Type B pancreatic cell (in vitro differentiated cells): ENCODE results near the gene LDB1. TPM values are rescaled to one million over a fixed set of nuclear protein-coding genes. Genes with fewer than 3 reads are reported as not detected.

Experiments used
- DNase-seq: peaks from one replicate; pipeline ENCODE4 v3.0.0; 2021; ENCODE audit warnings: mixed read lengths; ENCODE audit not compliant: unreplicated experiment; ENCODE audit errors: extremely low spot score
- H3K27ac Mint-ChIP-seq: 2 replicates; pipeline ENCODE4 v1.8.0; 2021; ENCODE audit warnings: mild to moderate bottlenecking, mixed read lengths
- H3K27me3 Mint-ChIP-seq: 2 replicates; pipeline ENCODE4 v1.8.0; 2021; ENCODE audit warnings: mixed read lengths
- H3K36me3 Mint-ChIP-seq: 2 replicates; pipeline ENCODE4 v1.8.0; 2021; ENCODE audit warnings: mixed read lengths
- H3K4me1 Mint-ChIP-seq: one replicate; pipeline ENCODE4 v1.8.0; 2021; ENCODE audit warnings: mixed read lengths; ENCODE audit not compliant: unreplicated experiment
- H3K4me3 Mint-ChIP-seq: 2 replicates; pipeline ENCODE4 v1.8.0; 2021; ENCODE audit warnings: mild to moderate bottlenecking, mixed read lengths
- H3K9me3 Mint-ChIP-seq: 2 replicates; pipeline ENCODE4 v1.8.0; 2021; ENCODE audit warnings: mixed read lengths
- CTCF ChIP-seq: fragments of 200-600 bp; sonication (generic); conservative IDR thresholded peaks from 2 replicates; pipeline ENCODE4 v1.5.0; 2021; ENCODE audit warnings: antibody characterized with exemption, mild to moderate bottlenecking
- total RNA-seq: library from RNA; stranded (reverse); gene quantifications from 2 replicates; pipeline ENCODE4 v1.2.1, GENCODE V29; 2021; ENCODE audit warnings: low replicate concordance

LDB1 gene
- total RNA-seq, 1 donor from 2014 or later = 115 TPM

- Mint-ChIP-seq H3K27me3 (no peaks in the 10 kb centered on the region), H3K27ac (no peak overlapping the region), H3K4me1 (peaks cover 4% of the 10 kb centered on the region), H3K4me3 (no peak overlapping the region), H3K36me3 (peaks cover 53% of the 10 kb centered on the region), H3K9me3 (no peaks in the 10 kb centered on the region)
- TF ChIP-seq CTCF = no peak
- no peak for DNase-seq
Measured at GRCh38 chr10:102140913-102141540, 20.9 kb upstream of the LDB1 start.

GRCh38 chr10:102140218-102140617 lies 20.1 kb upstream of the LDB1 start:
- no peak overlapping the region for H3K4me3 Mint-ChIP-seq
- H3K9me3 Mint-ChIP-seq = no peaks in the 10 kb centered on the region
- peaks cover 9% of the 10 kb centered on the region for H3K4me1 Mint-ChIP-seq
- H3K36me3 Mint-ChIP-seq = peaks cover 53% of the 10 kb centered on the region
- no peak for TF ChIP-seq CTCF
- H3K27ac Mint-ChIP-seq = no peak overlapping the region
- DNase-seq = no peak
- no peaks in the 10 kb centered on the region for H3K27me3 Mint-ChIP-seq

GRCh38 chr10:102139281-102140110 lies 19.3 kb upstream of the LDB1 start:
- Mint-ChIP-seq H3K4me1 (peaks cover 16% of the 10 kb centered on the region), H3K9me3 (no peaks in the 10 kb centered on the region), H3K4me3 (no peak overlapping the region), H3K27ac (no peak overlapping the region), H3K27me3 (no peaks in the 10 kb centered on the region), H3K36me3 (peaks cover 52% of the 10 kb centered on the region)
- DNase-seq = no peak
- TF ChIP-seq CTCF = no peak

- no peak for DNase-seq
- Mint-ChIP-seq H3K4me3 (peak overlapping the region; percentile 48), H3K9me3 (no peaks in the 10 kb centered on the region), H3K27me3 (peaks cover 3% of the 10 kb centered on the region), H3K4me1 (peaks cover 21% of the 10 kb centered on the region), H3K27ac (peak overlapping the region; percentile 100), H3K36me3 (peaks cover 30% of the 10 kb centered on the region)
- no peak for TF ChIP-seq CTCF
Measured at GRCh38 chr10:102135956-102136526, 15.9 kb upstream of the LDB1 start.

- H3K9me3 Mint-ChIP-seq = no peaks in the 10 kb centered on the region
- DNase-seq = no peak
- peaks cover 3% of the 10 kb centered on the region for H3K27me3 Mint-ChIP-seq
- peak overlapping the region; percentile 99 for H3K4me3 Mint-ChIP-seq
- peaks cover 21% of the 10 kb centered on the region for H3K4me1 Mint-ChIP-seq
- H3K36me3 Mint-ChIP-seq = peaks cover 18% of the 10 kb centered on the region
- TF ChIP-seq CTCF = no peak
- peak overlapping the region; percentile 100 for H3K27ac Mint-ChIP-seq
Measured at GRCh38 chr10:102134416-102134815, 14.2 kb upstream of the LDB1 start.
